H54 (cell line): ENCODE results near the gene SCN4A.
"Not testable (repeated sequence)": the region's sequence is repeated elsewhere in the genome, so short reads cannot be mapped to it uniquely, and the experiment has no call there.

ENCODE experiments used
- DNase-seq: peaks from one replicate; pipeline ENCODE4 v3.0.0; 2011; ENCODE audit warnings: low spot score, mixed read lengths; ENCODE audit not compliant: insufficient read length
- FAIRE-seq: peaks from 3 replicates; lab custom pipeline; 2011; peaks lifted over from hg19 to GRCh38; lab: Jason Lieb, UNC
- POLR2A ChIP-seq: IDR thresholded peaks from 2 replicates; pipeline ENCODE4 v1.6.1; 2011; ENCODE audit warnings: low read depth, mild to moderate bottlenecking, low read length

SCN4A gene

GRCh38 chr17:63919311-63919723 lies 53.4 kb downstream of the SCN4A start:
- FAIRE-seq (no peak), DNase-seq (peak; percentile 83)
- TF ChIP-seq POLR2A: no peak

- not testable (repeated sequence) for DNase-seq, FAIRE-seq
Measured at GRCh38 chr17:63918789-63919305, 53.9 kb downstream of the SCN4A start, which contains the start of gene GH1. GH1 (minus strand) TSS chr17:63918839; CDS start chr17:63918776, 63 bp downstream.

GRCh38 chr17:63918305-63918704 lies 54.4 kb downstream of the SCN4A start:
- DNase-seq (peak; percentile 27), FAIRE-seq (no peak)
- no peak for TF ChIP-seq POLR2A

GRCh38 chr17:63917646-63918045 lies 55.1 kb downstream of the SCN4A start:
- no peak for TF ChIP-seq POLR2A
- no peak for FAIRE-seq

GRCh38 chr17:63917206-63917605 lies 55.5 kb downstream of the SCN4A start:
- not testable (repeated sequence) for DNase-seq, FAIRE-seq

More at GRCh38 chr17:63917646-63918045, 55.1 kb downstream of the SCN4A start:
- no peak for DNase-seq

GRCh38 chr17:63916566-63917185 lies 56.0 kb downstream of the SCN4A start:
- DNase-seq (no peak), FAIRE-seq (no peak)
- TF ChIP-seq POLR2A: no peak

GRCh38 chr17:63915753-63916152 lies 57.0 kb downstream of the SCN4A start:
- FAIRE-seq, DNase-seq: not testable (repeated sequence)

- DNase-seq (no peak), FAIRE-seq (no peak)
- no peak for TF ChIP-seq POLR2A
Measured at GRCh38 chr17:63914471-63914870, 58.2 kb downstream of the SCN4A start.

GRCh38 chr17:63911657-63912100 lies 61.0 kb downstream of the SCN4A start:
- TF ChIP-seq POLR2A: no peak
- DNase-seq (peak; percentile 53), FAIRE-seq (no peak)

- no peak for FAIRE-seq
- DNase-seq: no peak
- TF ChIP-seq POLR2A: no peak
Measured at GRCh38 chr17:63911041-63911635, 61.6 kb downstream of the SCN4A start, which contains the start of gene CSHL1. CSHL1 (minus strand) TSS chr17:63911258; CDS start chr17:63911196, 62 bp downstream.

GRCh38 chr17:63910096-63910495 lies 62.6 kb downstream of the SCN4A start:
- no peak for TF ChIP-seq POLR2A
- no peak for FAIRE-seq
- no peak for DNase-seq

GRCh38 chr17:63909586-63909985 lies 63.1 kb downstream of the SCN4A start:
- not testable (repeated sequence) for FAIRE-seq, DNase-seq

GRCh38 chr17:63907161-63907778 lies 65.4 kb downstream of the SCN4A start:
- not testable (repeated sequence) for FAIRE-seq, DNase-seq

- FAIRE-seq, DNase-seq: not testable (repeated sequence)
Measured at GRCh38 chr17:63904796-63905195, 67.9 kb downstream of the SCN4A start.

- FAIRE-seq, DNase-seq: not testable (repeated sequence)
Measured at GRCh38 chr17:63903787-63904201, 68.9 kb downstream of the SCN4A start.

- not testable (repeated sequence) for FAIRE-seq, DNase-seq
Measured at GRCh38 chr17:63901971-63902370, 70.7 kb downstream of the SCN4A start.

GRCh38 chr17:63898899-63899798 lies 73.6 kb downstream of the SCN4A start:
- not testable (repeated sequence) for DNase-seq, FAIRE-seq
